DOHH2 (cell line): ENCODE measurements around the gene KIDINS220.

Experiments used
- H3F3A ChIP-seq: fragments of 200-600 bp; sonication (generic), shearing (Covaris generic); 2 replicates; pipeline ENCODE4 v1.6.0; 2016; ENCODE audit warnings: antibody characterized with exemption, mild to moderate bottlenecking; ENCODE audit not compliant: control insufficient read depth, insufficient read depth
- H3K27ac ChIP-seq: fragments of 200-600 bp; sonication (generic); 2 replicates; pipeline ENCODE4 v1.5.1; 2014; ENCODE audit warnings: low read depth, mild to moderate bottlenecking, low read length, moderate library complexity
- H3K27me3 ChIP-seq: fragments of 200-600 bp; sonication (generic); 2 replicates; pipeline ENCODE4 v1.6.1; 2014; ENCODE audit warnings: mild to moderate bottlenecking, low read length, mixed read lengths; ENCODE audit not compliant: control insufficient read depth
- H3K36me3 ChIP-seq: fragments of 200-600 bp; sonication (generic); 2 replicates; pipeline ENCODE4 v1.6.1; 2014; ENCODE audit warnings: mild to moderate bottlenecking, low read length, moderate library complexity, mixed read lengths; ENCODE audit not compliant: control insufficient read depth
- H3K4me1 ChIP-seq: fragments of 200-600 bp; sonication (generic); 2 replicates; pipeline ENCODE4 v1.6.1; 2014; ENCODE audit warnings: mild to moderate bottlenecking, low read length, mixed read lengths; ENCODE audit not compliant: control insufficient read depth
- H3K4me2 ChIP-seq: fragments of 200-600 bp; sonication (generic); 2 replicates; pipeline ENCODE4 v1.6.0; 2014; ENCODE audit warnings: mild to moderate bottlenecking, low read length, moderate library complexity
- H3K4me3 ChIP-seq: fragments of 200-600 bp; sonication (generic); 2 replicates; pipeline ENCODE4 v1.5.1; 2014; ENCODE audit warnings: mild to moderate bottlenecking, low read length, mixed read lengths
- H3K79me2 ChIP-seq: fragments of 200-600 bp; sonication (generic); 2 replicates; pipeline ENCODE4 v1.6.1; 2014; ENCODE audit warnings: mild to moderate bottlenecking, low read length, mixed read lengths; ENCODE audit not compliant: control insufficient read depth
- H3K9me2 ChIP-seq: fragments of 200-600 bp; sonication (generic); replicated peaks from 2 replicates; pipeline ENCODE4 v1.6.1; 2014; ENCODE audit warnings: mild to moderate bottlenecking, low read length, mixed read lengths; ENCODE audit not compliant: control insufficient read depth
- H3K9me3 ChIP-seq: fragments of 200-600 bp; sonication (generic); 2 replicates; pipeline ENCODE4 v1.6.1; 2014; ENCODE audit warnings: antibody characterized with exemption, low read length, mixed read lengths; ENCODE audit not compliant: control insufficient read depth, insufficient read depth
- H4K20me1 ChIP-seq: fragments of 200-600 bp; sonication (generic); 2 replicates; pipeline ENCODE4 v1.6.0; 2014; ENCODE audit warnings: low read depth, mild to moderate bottlenecking, antibody characterized with exemption, low read length, moderate library complexity; ENCODE audit not compliant: control insufficient read depth, insufficient read depth
- EZH2phosphoT487 ChIP-seq: fragments of 200-600 bp; sonication (generic); IDR thresholded peaks from 2 replicates; pipeline ENCODE4 v1.6.1; 2017; ENCODE audit warnings: borderline replicate concordance, mild to moderate bottlenecking, antibody characterized with exemption, low read length, moderate library complexity, mixed read lengths
- TF ChIP-seq, protein P1 (sequence below): fragments of 200-600 bp; sonication (generic); IDR thresholded peaks from one replicate; pipeline ENCODE4 v1.5.1; 2014; ENCODE audit warnings: antibody characterized with exemption, mild to moderate bottlenecking, low read depth, low read length; ENCODE audit not compliant: poor library complexity, severe bottlenecking

KIDINS220 gene

DNA sequence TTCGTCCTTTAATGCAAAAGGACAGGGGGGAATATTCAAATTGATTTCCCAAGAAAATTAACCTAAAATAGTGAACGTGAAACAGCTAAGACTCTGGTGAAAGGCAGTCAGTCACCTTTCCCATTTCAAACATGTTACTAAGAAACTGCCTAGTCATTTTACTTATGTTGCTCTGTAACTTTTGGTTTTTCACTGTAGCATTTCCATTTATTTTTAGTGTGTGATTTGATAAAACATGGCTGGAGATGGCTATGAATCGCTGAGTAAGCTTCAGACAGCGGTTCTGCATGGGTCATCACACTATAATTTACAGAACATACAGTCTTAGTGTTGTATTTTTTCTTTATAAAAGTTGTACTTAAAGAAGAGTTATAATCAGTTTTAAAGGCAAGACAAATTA, 16.0 kb upstream of the KIDINS220 start:
- Histone ChIP-seq H3K27me3 (no peaks in the 10 kb centered on the region), H3F3A (no peaks in the 10 kb centered on the region), H3K4me3 (no peak overlapping the region), H3K9me3 (no peaks in the 10 kb centered on the region), H4K20me1 (no peaks in the 10 kb centered on the region), H3K79me2 (no peaks in the 10 kb centered on the region), H3K4me2 (no peak overlapping the region), H3K9me2 (no peaks in the 10 kb centered on the region), H3K36me3 (no peaks in the 10 kb centered on the region), H3K27ac (no peak overlapping the region), H3K4me1 (no peaks in the 10 kb centered on the region)
- TF ChIP-seq, protein P1, sequence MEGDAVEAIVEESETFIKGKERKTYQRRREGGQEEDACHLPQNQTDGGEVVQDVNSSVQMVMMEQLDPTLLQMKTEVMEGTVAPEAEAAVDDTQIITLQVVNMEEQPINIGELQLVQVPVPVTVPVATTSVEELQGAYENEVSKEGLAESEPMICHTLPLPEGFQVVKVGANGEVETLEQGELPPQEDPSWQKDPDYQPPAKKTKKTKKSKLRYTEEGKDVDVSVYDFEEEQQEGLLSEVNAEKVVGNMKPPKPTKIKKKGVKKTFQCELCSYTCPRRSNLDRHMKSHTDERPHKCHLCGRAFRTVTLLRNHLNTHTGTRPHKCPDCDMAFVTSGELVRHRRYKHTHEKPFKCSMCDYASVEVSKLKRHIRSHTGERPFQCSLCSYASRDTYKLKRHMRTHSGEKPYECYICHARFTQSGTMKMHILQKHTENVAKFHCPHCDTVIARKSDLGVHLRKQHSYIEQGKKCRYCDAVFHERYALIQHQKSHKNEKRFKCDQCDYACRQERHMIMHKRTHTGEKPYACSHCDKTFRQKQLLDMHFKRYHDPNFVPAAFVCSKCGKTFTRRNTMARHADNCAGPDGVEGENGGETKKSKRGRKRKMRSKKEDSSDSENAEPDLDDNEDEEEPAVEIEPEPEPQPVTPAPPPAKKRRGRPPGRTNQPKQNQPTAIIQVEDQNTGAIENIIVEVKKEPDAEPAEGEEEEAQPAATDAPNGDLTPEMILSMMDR: no peak
- no peak for TF ChIP-seq EZH2phosphoT487

DNA sequence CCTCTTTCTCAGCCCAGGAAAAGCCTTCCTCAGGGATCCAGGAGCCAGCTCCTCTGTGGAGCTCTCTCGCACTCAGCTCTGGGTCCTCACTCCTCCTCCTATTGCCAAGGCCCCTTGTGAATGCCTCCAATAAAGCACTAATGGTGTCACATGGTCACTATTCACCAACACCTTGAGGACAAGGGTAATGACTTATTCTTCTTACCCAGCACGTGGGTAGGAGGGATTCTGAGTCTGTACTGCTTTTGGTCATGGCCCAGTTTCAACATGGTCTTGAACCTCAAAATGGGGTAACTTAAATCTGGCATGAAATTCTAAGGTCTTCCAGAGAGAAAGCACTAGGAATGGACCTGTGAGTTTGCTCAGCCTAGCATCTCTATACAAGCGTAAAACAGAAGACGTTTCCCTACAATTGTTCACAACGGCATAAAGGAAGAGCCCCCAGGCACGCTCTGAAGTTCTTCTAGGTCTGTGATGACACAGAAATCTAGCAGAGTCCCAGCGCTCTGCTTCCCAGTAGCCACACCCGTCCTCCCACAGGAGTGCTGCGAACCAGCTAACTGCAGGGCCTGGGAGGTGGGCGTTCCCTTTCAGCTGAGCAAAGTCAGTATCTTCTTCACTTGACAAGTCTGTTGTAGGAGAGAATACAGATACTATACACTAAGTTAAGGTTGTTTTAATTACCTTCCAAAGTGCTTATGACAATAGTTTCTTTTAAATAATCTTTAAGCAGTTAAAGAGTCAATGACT, 14.6 kb upstream of the KIDINS220 start:
- no peak for TF ChIP-seq EZH2phosphoT487
- TF ChIP-seq, protein P1: no peak
- Histone ChIP-seq H3K4me1 (no peaks in the 10 kb centered on the region), H3K9me2 (no peaks in the 10 kb centered on the region)

DNA sequence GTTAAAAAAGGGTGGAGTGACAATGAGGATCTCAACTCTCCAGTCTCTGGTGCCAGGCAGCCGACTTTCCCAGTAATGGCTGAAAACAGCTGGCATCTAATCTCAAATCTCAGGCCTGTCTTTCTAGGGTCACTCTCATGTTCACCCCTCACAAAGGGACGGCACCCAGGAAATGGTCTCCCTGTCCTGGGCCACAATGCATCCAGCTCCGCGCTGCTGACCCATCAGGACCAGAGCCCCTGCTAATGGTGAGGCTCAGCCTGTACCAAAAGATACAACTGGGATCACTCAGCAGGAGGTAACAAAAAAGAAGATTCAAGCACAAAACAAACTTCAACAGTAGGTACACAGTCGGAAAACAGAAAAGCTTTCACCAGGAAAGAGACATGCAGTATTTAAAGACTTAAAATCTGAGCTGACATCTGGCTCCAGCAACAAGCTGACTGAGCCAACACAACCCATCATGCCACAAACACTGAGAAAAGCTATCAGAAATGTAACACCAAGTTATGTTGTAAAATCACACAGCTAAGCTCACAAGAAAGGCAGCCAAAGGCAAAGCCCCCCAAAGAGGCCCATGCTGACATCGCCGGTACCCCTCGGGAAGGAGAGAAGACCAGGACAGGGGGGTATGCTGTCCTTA, 13.6 kb upstream of the KIDINS220 start:
- Histone ChIP-seq H3K27me3 (no peaks in the 10 kb centered on the region), H3K27ac (no peak overlapping the region), H3K4me3 (no peak overlapping the region), H3K36me3 (no peaks in the 10 kb centered on the region), H3K4me1 (no peaks in the 10 kb centered on the region), H3F3A (no peaks in the 10 kb centered on the region), H4K20me1 (no peaks in the 10 kb centered on the region), H3K9me2 (no peaks in the 10 kb centered on the region), H3K4me2 (no peak overlapping the region), H3K9me3 (no peaks in the 10 kb centered on the region), H3K79me2 (no peaks in the 10 kb centered on the region)
- TF ChIP-seq, protein P1: no peak
- TF ChIP-seq EZH2phosphoT487: no peak

More for the DNA sequence above, 14.6 kb upstream of the KIDINS220 start:
- H3K36me3 ChIP-seq: no peaks in the 10 kb centered on the region
- H3K4me2 ChIP-seq: no peak overlapping the region
- H3K27me3 ChIP-seq: no peaks in the 10 kb centered on the region
- H3F3A ChIP-seq: no peaks in the 10 kb centered on the region
- no peak overlapping the region for H3K4me3 ChIP-seq
- H3K79me2 ChIP-seq: no peaks in the 10 kb centered on the region
- no peaks in the 10 kb centered on the region for H3K9me3 ChIP-seq
- H4K20me1 ChIP-seq: no peaks in the 10 kb centered on the region
- no peak overlapping the region for H3K27ac ChIP-seq
